SK-N-SH (cell line): Measurements from ENCODE around the gene NTM. TPM values are rescaled to one million over a fixed set of nuclear protein-coding genes. Genes with fewer than 3 reads are reported as not detected.

Experiments
- CTCF ChIA-PET: fragments of 300-600, 350-600 bp; formaldehyde crosslinking; extraction: SDS; loops from one replicate; lab custom pipeline; 2021; lab: Yijun Ruan, JAX
- POLR2A ChIA-PET: fragments of 350-600 bp; sonication (Branson Sonifier 250); formaldehyde crosslinking; extraction: SDS; loops from one replicate; lab custom pipeline; 2020; ENCODE audit warnings: antibody characterized with exemption, inconsistent platforms; lab: Yijun Ruan, JAX
- DNase-seq: peaks from one replicate; pipeline ENCODE4 v3.0.0; 2012
- H2AFZ ChIP-seq: fragments of 200-600 bp; sonication (generic); 2 replicates; pipeline ENCODE4 v1.8.1; 2016; ENCODE audit warnings: antibody characterized with exemption, mild to moderate bottlenecking, low read depth
- H3F3A ChIP-seq: fragments of 200-600 bp; sonication (generic); replicated peaks from 2 replicates; pipeline ENCODE3; 2016; ENCODE audit warnings: antibody characterized with exemption, mild to moderate bottlenecking; ENCODE audit not compliant: insufficient read depth
- H3K27ac ChIP-seq, 2 experiments: fragments of 200-500 bp in 1 of 2; fragments of 200-600 bp in 1 of 2; sonication (Bioruptor generic) in 1 of 2; sonication (generic), shearing (Covaris generic) in 1 of 2; 2 replicates each; pipeline versions ENCODE4 v1.5.1 to v1.6.1; 2014 to 2016; ENCODE audit warnings: low read depth in 2 of 2, inconsistent platforms in 1 of 2, low read length in 1 of 2, mild to moderate bottlenecking in 1 of 2, mixed read lengths in 1 of 2
- H3K27me3 ChIP-seq: fragments of 200-600 bp; sonication (generic), shearing (Covaris generic); 2 replicates; pipeline ENCODE4 v1.6.1; 2016; ENCODE audit warnings: mixed run types; ENCODE audit not compliant: insufficient read depth
- H3K36me3 ChIP-seq, 2 experiments: fragments of 200-500 bp in 1 of 2; fragments of 200-600 bp in 1 of 2; sonication (Bioruptor generic) in 1 of 2; sonication (generic) in 1 of 2; replicated peaks in 1 of 2; 2 replicates each; pipeline versions ENCODE3 to v1.5.1; 2014 to 2016; ENCODE audit warnings: low read length in 1 of 2, mild to moderate bottlenecking in 1 of 2; ENCODE audit not compliant: insufficient read depth in 2 of 2, control insufficient read depth in 1 of 2
- H3K4me1 ChIP-seq, 2 experiments: fragments of 200-500 bp in 1 of 2; fragments of 200-600 bp in 1 of 2; sonication (Bioruptor generic) in 1 of 2; sonication (generic), shearing (Covaris generic) in 1 of 2; 2 replicates each; pipeline versions ENCODE4 v1.5.1 to v1.6.1; 2014 to 2016; ENCODE audit warnings: low read depth in 1 of 2, low read length in 1 of 2, mixed run types in 1 of 2; ENCODE audit not compliant: insufficient read depth in 2 of 2, control insufficient read depth in 1 of 2
- H3K4me2 ChIP-seq: fragments of 200-600 bp; sonication (generic), shearing (Covaris generic); 2 replicates; pipeline ENCODE4 v1.6.1; 2017; ENCODE audit warnings: mixed run types
- H3K4me3 ChIP-seq, 2 experiments: fragments of 200-500 bp in 1 of 2; fragments of 200-600 bp in 1 of 2; sonication (Bioruptor generic) in 1 of 2; sonication (generic), shearing (Covaris generic) in 1 of 2; 2 replicates each; pipeline versions ENCODE4 v1.5.1 to v1.8.1; 2014 to 2016; ENCODE audit warnings: low read depth in 2 of 2, inconsistent platforms in 1 of 2, low read length in 1 of 2, mild to moderate bottlenecking in 1 of 2, mixed read lengths in 1 of 2, moderate library complexity in 1 of 2
- H3K79me2 ChIP-seq: fragments of 200-600 bp; sonication (generic); 2 replicates; pipeline ENCODE4 v1.8.1; 2017; ENCODE audit warnings: mild to moderate bottlenecking; ENCODE audit not compliant: insufficient read depth
- H3K9ac ChIP-seq: fragments of 200-600 bp; sonication (generic); 2 replicates; pipeline ENCODE4 v1.6.1; 2017; ENCODE audit warnings: mixed run types
- H3K9me2 ChIP-seq: fragments of 200-600 bp; sonication (generic); 2 replicates; pipeline ENCODE4 v1.6.1; 2017; ENCODE audit warnings: mixed run types
- H3K9me3 ChIP-seq: fragments of 200-600 bp; sonication (generic); 2 replicates; pipeline ENCODE4 v1.6.1; 2017; ENCODE audit warnings: mixed run types, mild to moderate bottlenecking, moderate library complexity
- H4K20me1 ChIP-seq: fragments of 200-600 bp; sonication (generic); 2 replicates; pipeline ENCODE4 v1.6.1; 2017; ENCODE audit warnings: mild to moderate bottlenecking, mixed run types; ENCODE audit not compliant: insufficient read depth
- ELF1 ChIP-seq: IDR thresholded peaks from 2 replicates; pipeline ENCODE4 v1.4.0; 2012
- FOXM1 ChIP-seq: IDR thresholded peaks from 2 replicates; pipeline ENCODE4 v1.4.0; 2012; ENCODE audit warnings: low read depth, mild to moderate bottlenecking
- GATA2 ChIP-seq: sonication (generic); formaldehyde crosslinking; IDR thresholded peaks from 2 replicates; pipeline ENCODE4 v1.5.0; 2020; ENCODE audit warnings: mild to moderate bottlenecking, missing genetic modification reagents
- JUND ChIP-seq: IDR thresholded peaks from 2 replicates; pipeline ENCODE4 v1.4.0; 2012
- MEF2A ChIP-seq: IDR thresholded peaks from 2 replicates; pipeline ENCODE4 v1.4.0; 2012; ENCODE audit warnings: low read depth, borderline replicate concordance
- MXI1 ChIP-seq: IDR thresholded peaks from 2 replicates; pipeline ENCODE4 v1.6.1; 2012; ENCODE audit warnings: mild to moderate bottlenecking, low read depth, low read length, improper control_type of control experiment
- POLR2AphosphoS5 ChIP-seq: IDR thresholded peaks from 2 replicates; pipeline ENCODE4 v1.6.1; 2012; ENCODE audit warnings: low read depth, low read length
- RAD21 ChIP-seq: IDR thresholded peaks from 2 replicates; pipeline ENCODE4 v1.6.1; 2012; ENCODE audit warnings: mild to moderate bottlenecking, low read length
- RXRA ChIP-seq: IDR thresholded peaks from 2 replicates; pipeline ENCODE4 v1.4.0; 2012; ENCODE audit warnings: low read depth, mild to moderate bottlenecking, borderline replicate concordance
- SMC3 ChIP-seq: IDR thresholded peaks from 2 replicates; pipeline ENCODE4 v1.6.1; 2012; ENCODE audit warnings: low read depth, low read length, improper control_type of control experiment
- TAF1 ChIP-seq: IDR thresholded peaks from 2 replicates; pipeline ENCODE4 v1.6.1; 2012; ENCODE audit warnings: low read depth, mild to moderate bottlenecking, low read length, moderate library complexity, borderline replicate concordance
- YY1 ChIP-seq: IDR thresholded peaks from 2 replicates; pipeline ENCODE4 v1.4.0; 2012; ENCODE audit warnings: low read depth, mild to moderate bottlenecking
- WGBS: methylation state at CpG from one replicate; pipeline ENCODE4 v1.1.6; 2017; ENCODE audit warnings: low lambda C conversion rate; 5-methylcytosine and 5-hydroxymethylcytosine counted together
- polyA plus RNA-seq, 3 experiments: library from polyadenylated mRNA; depleted of rRNA; stranded (reverse); fragments of >200 nt; gene quantifications; 2 replicates each; pipeline ENCODE4 v1.2.3, GENCODE V29; 2012
- TF ChIP-seq, protein P1 (sequence below): IDR thresholded peaks from 2 replicates; pipeline ENCODE4 v1.6.1; 2012; ENCODE audit warnings: mild to moderate bottlenecking, low read depth, low read length, moderate library complexity
- TF ChIP-seq, protein P2 (sequence below): IDR thresholded peaks from 2 replicates; pipeline ENCODE4 v1.4.0; 2012; ENCODE audit warnings: low read depth, borderline replicate concordance
- TF ChIP-seq, protein P3 (sequence below): IDR thresholded peaks from 2 replicates; pipeline ENCODE4 v1.4.0; 2012; ENCODE audit warnings: low read depth

Gene NTM
- polyA plus RNA-seq, 1 of the 3 experiments (the other 2 are of a cell fraction) = 20.0 TPM

DNA sequence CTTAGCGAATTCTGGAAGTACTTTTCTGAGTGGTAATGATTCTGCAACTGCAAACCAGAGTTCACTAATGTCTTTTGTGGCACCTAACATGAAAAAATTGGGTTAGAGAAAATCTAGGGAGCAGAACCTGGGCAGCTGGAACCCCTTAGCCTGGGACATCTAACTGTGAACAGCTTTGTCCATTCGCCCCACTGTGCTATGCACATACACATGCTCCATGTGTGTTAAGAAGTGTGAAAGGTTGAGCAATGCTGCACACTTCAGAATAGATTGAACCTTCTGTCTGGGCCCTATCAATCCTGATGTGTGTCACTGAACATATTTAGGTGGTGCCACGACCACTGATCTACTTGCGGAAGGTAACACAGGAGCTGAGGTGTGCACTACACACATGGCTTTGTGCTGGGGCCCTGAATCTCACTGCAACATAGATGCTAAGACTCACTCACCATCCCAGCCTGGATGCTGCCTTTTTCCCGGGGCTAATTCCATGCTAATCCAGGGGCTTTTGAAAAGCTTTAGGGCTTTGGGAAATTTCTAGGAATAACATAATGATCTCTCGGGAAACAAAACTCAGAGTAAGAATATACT lies 976.2 kb downstream of the NTM start (continued):
- TF ChIP-seq, protein P1, sequence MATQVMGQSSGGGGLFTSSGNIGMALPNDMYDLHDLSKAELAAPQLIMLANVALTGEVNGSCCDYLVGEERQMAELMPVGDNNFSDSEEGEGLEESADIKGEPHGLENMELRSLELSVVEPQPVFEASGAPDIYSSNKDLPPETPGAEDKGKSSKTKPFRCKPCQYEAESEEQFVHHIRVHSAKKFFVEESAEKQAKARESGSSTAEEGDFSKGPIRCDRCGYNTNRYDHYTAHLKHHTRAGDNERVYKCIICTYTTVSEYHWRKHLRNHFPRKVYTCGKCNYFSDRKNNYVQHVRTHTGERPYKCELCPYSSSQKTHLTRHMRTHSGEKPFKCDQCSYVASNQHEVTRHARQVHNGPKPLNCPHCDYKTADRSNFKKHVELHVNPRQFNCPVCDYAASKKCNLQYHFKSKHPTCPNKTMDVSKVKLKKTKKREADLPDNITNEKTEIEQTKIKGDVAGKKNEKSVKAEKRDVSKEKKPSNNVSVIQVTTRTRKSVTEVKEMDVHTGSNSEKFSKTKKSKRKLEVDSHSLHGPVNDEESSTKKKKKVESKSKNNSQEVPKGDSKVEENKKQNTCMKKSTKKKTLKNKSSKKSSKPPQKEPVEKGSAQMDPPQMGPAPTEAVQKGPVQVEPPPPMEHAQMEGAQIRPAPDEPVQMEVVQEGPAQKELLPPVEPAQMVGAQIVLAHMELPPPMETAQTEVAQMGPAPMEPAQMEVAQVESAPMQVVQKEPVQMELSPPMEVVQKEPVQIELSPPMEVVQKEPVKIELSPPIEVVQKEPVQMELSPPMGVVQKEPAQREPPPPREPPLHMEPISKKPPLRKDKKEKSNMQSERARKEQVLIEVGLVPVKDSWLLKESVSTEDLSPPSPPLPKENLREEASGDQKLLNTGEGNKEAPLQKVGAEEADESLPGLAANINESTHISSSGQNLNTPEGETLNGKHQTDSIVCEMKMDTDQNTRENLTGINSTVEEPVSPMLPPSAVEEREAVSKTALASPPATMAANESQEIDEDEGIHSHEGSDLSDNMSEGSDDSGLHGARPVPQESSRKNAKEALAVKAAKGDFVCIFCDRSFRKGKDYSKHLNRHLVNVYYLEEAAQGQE = no peak
- TF ChIP-seq, protein P2, sequence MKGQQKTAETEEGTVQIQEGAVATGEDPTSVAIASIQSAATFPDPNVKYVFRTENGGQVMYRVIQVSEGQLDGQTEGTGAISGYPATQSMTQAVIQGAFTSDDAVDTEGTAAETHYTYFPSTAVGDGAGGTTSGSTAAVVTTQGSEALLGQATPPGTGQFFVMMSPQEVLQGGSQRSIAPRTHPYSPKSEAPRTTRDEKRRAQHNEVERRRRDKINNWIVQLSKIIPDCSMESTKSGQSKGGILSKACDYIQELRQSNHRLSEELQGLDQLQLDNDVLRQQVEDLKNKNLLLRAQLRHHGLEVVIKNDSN = no peak
- TF ChIP-seq, protein P3, sequence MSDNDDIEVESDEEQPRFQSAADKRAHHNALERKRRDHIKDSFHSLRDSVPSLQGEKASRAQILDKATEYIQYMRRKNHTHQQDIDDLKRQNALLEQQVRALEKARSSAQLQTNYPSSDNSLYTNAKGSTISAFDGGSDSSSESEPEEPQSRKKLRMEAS = no peak
- TF ChIP-seq ELF1 (no peak), MEF2A (no peak)

DNA sequence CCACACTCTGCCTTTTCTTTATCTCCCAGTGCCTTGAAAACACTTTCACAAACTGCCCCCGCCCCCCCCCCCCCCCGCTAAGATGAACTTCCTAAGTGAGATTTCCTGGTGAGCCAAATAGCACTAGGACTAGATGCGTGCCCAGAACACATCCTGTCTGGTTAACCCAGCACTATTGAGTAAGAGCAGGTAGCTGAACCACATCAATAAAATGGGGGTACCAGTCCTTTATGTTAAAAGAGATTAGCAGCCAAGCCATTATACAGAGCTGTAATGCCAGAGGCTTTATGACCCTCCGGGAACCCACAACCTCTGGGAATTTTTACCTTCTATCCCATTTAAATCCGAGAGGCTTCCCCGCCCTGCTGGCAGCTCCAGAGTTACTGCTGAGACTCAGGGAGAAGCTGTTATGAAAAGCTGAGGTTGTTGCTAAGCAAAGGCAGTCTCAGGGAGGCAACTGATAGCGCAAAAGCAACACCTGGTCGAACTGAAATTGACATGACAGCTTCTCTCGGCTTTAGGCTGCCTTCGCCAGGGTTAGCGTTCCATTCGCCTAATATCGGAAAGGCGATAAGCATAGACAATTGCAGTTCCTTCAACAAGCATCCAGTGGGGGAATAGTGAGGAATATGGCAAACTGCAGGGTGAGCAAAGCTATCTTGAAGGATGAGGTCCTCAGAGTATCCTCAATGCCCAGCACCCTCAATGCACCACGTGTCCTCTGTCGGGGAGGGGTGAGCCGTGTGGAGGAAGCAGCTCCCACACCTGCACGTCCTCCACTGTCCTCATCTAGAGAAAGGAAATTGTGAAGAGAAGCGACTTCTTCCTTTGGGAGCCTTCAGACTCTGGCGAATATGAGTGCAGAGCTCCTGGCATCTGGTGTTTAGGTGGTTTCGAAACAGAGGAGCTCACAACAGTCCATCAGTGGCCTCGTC lies 977.0 kb downstream of the NTM start:
- no peaks in the 10 kb centered on the region for H3K36me3 ChIP-seq
- no peaks in the 10 kb centered on the region for H3K9me2 ChIP-seq
- ChIA-PET CTCF (no interaction called here), POLR2A (no interaction called here)
- H4K20me1 ChIP-seq = no peaks in the 10 kb centered on the region
- no peak for TF ChIP-seq SMC3
- no peak for TF ChIP-seq MXI1
- TF ChIP-seq TAF1 = no peak
- no peak for TF ChIP-seq GATA2 (CRISPR knock-in tag)
- no peak for TF ChIP-seq POLR2AphosphoS5
- TF ChIP-seq, protein P3 = no peak
- no peak for TF ChIP-seq ELF1
- TF ChIP-seq FOXM1 = no peak
- no peak for TF ChIP-seq JUND
- no peak for TF ChIP-seq RXRA
- no peak for TF ChIP-seq YY1
- TF ChIP-seq RAD21 = no peak
- no peak overlapping the region for H3K4me2 ChIP-seq
- no peak overlapping the region for H3K9ac ChIP-seq
- H3K27ac ChIP-seq = no peak overlapping the region
- no peaks in the 10 kb centered on the region for H3K27me3 ChIP-seq
- no peak overlapping the region for H2AFZ ChIP-seq
- no peaks in the 10 kb centered on the region for H3F3A ChIP-seq
- H3K79me2 ChIP-seq = no peaks in the 10 kb centered on the region
- H3K4me3 ChIP-seq = no peak overlapping the region
- no peaks in the 10 kb centered on the region for H3K4me1 ChIP-seq
- no peak for DNase-seq
- H3K9me3 ChIP-seq = no peaks in the 10 kb centered on the region
- WGBS = 53% methylated on average over 22 of the region's 22 CpGs
